Measurements from ENCODE around the gene CCDC54.
"Not testable (repeated sequence)": the region's sequence is repeated elsewhere in the genome, so short reads cannot be mapped to it uniquely, and the experiment has no call there.

Gene CCDC54

GRCh38 chr3:107377151-107377550, at the start of gene CCDC54:
Gene CCDC54, plus strand, starts transcription at chr3:107377439. Its CDS starts 149 bp downstream, at chr3:107377588.
- DNase-seq (ENCODE audit: low read depth in 2 of 2), result no peak

- no peak for DNase-seq (ENCODE audit: low read depth in 2 of 2)
Measured at GRCh38 chr3:107328069-107328468, 49.2 kb upstream of the CCDC54 start.

DNA sequence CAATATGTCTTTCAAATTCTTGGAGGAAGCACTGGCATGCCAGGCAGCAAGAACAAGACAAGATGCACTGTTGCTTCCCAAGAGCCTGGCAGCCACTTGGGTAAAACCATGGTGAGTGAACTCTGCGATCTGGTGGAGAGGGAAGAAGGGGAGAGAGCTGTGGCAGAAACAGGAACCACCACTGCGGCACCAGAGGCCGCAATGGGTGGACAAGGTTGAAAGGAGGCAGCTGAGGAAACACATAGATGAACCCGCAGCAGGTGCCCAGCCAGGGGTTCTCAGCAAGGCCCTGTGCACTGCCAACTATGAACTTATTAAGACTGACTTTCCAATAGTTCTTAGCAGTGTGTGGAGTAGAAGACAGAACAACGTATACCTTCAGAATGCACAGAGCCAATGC, 48.2 kb upstream of the CCDC54 start:
- no peak for DNase-seq (ENCODE audit: low read depth in 2 of 2)

DNA sequence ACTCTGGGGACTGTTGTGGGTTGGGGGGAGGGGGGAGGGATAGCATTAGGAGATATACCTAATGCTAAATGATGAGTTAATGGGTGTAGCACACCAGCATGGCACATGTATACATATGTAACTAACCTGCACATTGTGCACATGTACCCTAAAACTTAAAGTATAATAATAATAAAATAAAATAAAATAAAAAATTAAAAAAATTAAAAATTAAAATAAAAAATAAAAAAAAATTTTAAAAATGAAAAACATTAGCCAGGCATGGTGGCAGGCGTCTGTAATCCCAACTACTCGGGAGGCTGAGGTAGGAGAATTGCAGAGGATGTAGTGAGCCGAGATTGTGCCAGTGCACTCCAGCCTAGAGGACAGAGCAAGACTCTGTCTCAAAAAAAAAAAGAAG, 37.5 kb upstream of the CCDC54 start:
- DNase-seq (ENCODE audit: low read depth in 2 of 2), result not testable (repeated sequence)

GRCh38 chr3:107344722-107345121, 32.5 kb upstream of the CCDC54 start:
- DNase-seq (ENCODE audit: low read depth in 2 of 2), result no peak

- DNase-seq (ENCODE audit: low read depth in 2 of 2), result no peak
Measured at GRCh38 chr3:107345822-107346405, 31.3 kb upstream of the CCDC54 start.

GRCh38 chr3:107346564-107346963, 30.7 kb upstream of the CCDC54 start:
- DNase-seq (ENCODE audit: low read depth in 2 of 2), result no peak

GRCh38 chr3:107347751-107348150, 29.5 kb upstream of the CCDC54 start:
- DNase-seq (ENCODE audit: low read depth in 2 of 2), result no peak

- DNase-seq (ENCODE audit: low read depth in 2 of 2), result no peak
Measured at GRCh38 chr3:107356706-107357105, 20.5 kb upstream of the CCDC54 start.

DNA sequence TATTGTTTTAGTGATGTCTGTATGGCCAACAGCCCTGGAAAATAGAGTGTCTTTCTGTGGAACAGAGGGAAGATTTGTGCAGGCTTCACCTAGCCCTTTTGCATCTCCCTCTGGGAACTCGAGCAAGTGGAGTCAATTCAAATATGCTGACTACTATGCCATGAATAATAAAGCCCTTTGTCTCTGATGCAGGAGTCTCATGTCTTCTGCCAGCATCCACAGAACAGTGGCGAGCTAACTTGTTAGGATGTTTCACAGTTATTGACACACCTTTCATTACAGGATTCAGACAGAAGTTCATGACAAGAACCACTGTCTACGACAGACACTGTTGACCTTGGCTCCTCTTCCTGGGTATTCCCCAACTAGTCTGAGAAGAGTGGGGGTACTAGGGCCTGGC, 15.6 kb upstream of the CCDC54 start:
- no peak for DNase-seq (ENCODE audit: low read depth in 2 of 2)

- DNase-seq (ENCODE audit: low read depth in 2 of 2), result no peak
Measured at GRCh38 chr3:107365051-107365450, 12.2 kb upstream of the CCDC54 start.

DNA sequence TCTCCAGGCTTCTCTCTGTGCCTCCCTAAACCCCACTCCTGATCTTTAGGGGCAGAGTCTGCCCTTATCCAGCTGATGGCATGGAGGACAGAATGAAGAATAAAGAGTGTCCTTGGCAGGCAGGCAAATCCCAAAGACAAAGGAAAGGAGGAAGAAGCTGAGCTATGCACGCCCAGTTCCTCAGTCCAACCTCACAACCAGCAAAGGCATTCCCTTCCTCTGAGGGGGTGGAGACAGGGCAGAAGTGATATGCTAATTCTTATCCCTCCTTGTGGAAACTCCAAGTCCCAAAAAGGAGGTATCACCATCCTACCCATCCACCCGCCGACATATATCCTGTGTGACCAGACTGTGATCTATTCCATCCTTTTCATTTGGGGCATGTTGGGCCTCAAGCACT, 10.5 kb upstream of the CCDC54 start:
- DNase-seq (ENCODE audit: low read depth in 2 of 2), result no peak

DNA sequence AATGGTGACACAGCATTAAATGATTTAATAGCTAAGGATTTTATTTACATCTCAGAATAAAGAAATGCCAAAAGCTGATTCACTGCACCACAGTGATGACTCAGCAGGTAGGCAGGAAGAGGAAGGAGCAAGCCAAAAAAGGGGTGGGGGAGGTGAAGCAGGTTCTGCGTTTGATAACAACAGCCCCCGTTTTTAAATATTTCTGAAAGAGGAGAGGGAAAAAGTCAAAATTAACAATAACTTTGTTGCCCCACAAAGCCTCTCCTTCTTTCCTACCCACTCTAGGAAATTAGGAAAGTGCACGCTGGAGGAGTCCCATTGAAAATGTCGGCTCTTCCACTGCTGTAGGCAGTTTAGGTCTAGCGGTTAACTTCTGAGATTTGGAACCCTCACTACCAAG, 9.9 kb upstream of the CCDC54 start:
- DNase-seq (ENCODE audit: low read depth in 2 of 2), result no peak

GRCh38 chr3:107368654-107369398, 8.4 kb upstream of the CCDC54 start:
- no peak for DNase-seq (ENCODE audit: low read depth in 2 of 2)

- no peak for DNase-seq (ENCODE audit: low read depth in 2 of 2)
Measured at GRCh38 chr3:107369791-107370190, 7.4 kb upstream of the CCDC54 start.

- DNase-seq (ENCODE audit: low read depth in 2 of 2), result no peak
Measured at GRCh38 chr3:107370907-107371306, 6.3 kb upstream of the CCDC54 start.

DNA sequence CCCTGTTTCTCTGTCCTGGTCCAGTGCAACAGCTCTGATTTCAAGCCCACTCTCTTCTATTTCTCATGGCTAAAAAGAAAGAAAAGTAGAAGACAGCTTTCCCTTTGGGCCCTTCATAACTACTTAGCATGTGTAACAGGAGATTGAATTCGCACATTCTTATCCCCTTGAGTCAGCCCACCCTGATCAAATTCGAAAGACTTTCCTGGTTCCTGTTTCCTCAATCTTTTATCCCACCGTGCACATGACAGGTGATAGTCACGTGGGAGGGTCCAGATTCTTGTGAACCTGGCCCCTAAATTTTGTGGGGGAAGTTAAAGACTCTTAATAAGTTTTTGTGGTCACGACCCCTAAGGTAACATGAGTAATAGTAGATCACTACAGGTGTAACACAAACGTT, 4.7 kb upstream of the CCDC54 start:
- DNase-seq (ENCODE audit: low read depth in 2 of 2), result no peak

DNA sequence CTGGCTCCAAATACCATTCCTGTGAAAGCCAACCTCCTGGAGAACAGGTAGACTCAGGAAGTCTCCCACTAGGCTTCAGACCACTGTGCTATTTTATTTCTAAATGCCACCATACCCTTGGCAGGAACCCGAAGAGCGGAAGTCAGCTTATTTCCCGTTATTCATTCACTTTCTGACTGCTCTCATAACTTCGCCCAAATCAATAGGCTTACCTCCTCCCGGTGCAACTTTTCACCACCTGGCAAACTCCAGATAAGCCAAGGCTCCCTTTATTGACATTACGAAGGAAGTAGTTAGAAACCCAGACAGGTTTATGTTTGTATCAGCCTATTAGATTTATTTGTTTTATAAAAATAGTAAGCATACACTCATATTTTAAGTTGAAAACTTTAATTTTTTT, 3.3 kb upstream of the CCDC54 start:
- no peak for DNase-seq (ENCODE audit: low read depth in 2 of 2)

DNA sequence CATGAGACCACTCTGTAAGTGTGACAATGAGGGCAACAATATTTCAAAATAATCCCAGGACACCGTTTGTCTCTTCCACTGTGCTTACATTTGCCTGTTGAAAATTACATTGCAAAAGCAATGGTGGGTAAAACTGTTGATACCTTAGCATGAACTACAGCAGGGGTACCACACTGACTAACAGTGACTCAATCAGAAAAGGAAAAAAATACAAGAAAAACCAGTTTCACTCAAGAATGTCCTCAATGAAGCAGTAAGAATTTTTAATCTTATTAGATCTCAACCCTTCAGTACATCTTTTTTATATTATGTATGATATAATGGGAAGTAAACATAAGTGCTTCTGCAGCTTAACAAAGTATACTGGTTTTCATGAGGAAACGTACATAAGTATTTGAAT, 1.6 kb upstream of the CCDC54 start:
- no peak for DNase-seq (ENCODE audit: low read depth in 2 of 2)

GRCh38 chr3:107382631-107383030, 5.4 kb downstream of the CCDC54 start:
- no peak for DNase-seq (ENCODE audit: low read depth in 2 of 2)

DNA sequence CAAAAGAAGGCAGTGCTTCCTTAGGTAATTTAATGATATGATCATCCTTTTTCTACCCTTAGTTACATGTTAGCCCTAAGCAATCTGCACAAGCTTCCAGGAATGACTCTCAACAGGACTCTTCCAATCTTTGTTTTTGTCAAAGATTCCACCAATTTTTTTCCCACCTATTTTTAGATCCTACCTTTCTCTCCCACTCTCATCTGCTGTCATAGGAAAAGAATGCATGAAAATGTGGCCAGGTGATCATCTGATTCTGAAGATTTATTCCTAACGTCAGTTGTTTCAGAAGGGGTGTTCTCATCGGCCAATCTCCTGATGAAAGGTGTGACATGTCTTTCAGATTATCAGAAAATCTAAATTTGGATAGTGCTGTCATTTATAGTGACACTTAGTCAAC, 7.2 kb downstream of the CCDC54 start:
- DNase-seq (ENCODE audit: low read depth in 2 of 2), result no peak

GRCh38 chr3:107384907-107385306, 7.7 kb downstream of the CCDC54 start:
- DNase-seq (ENCODE audit: low read depth in 2 of 2), result no peak

DNA sequence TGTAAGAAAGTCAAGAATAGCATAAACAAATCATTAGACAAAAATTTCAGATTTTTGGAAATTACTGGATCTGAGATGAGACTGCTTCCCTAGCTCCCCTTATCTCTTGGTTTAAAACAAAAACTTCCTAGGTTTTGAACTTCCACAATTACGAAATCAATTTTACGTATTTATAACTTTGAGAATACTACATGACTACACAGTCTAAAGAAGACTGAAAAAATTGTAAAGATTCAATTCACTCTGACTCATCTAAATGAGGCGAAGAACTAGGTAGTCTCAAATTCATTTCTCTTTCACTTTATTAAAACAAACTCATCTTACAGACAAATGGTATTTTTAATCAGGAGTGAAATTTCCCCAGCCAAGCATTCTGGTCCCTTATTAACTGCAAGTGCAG, 10.3 kb downstream of the CCDC54 start:
- no peak for DNase-seq (ENCODE audit: low read depth in 2 of 2)

Data from activated CD4-positive, alpha-beta T cell treated with anti-CD3 and anti-CD28 coated beads for 24 hours (primary cell).